ENCODE data around the gene PLCL1. TPM values are rescaled to one million over a fixed set of nuclear protein-coding genes. Genes with fewer than 3 reads are reported as not detected.
A peak's percentile ranks its signal among the peaks of the same experiment; 100 is the strongest.

The PLCL1 gene
- total RNA-seq, 1 donor from 2014 or later, result 78.6 TPM

DNA sequence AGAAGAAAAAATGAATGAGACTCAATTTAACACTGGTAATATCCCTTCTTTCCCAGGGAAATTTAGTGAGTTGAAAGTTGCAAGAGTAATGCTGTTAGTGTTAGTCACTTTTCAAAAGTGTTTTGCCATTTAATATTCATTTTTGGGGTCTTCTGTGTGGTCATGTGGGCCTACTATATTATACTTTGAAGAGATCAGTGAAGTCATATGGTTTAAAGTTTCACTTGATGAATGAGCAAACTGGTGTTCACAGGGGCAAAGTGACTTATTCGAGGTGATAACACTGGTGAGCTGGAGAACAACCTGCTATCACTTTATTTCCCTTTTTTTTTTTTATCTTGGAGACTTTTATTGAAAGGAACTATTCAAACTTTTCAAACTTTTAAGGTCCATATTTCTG is 196.0 kb downstream of the PLCL1 start:
- no peaks in the 10 kb centered on the region for H3K27me3 ChIP-seq (ENCODE audit: low read depth)
- peaks cover 46% of the 10 kb centered on the region for H3K4me1 ChIP-seq
- no peak overlapping the region for H3K4me3 ChIP-seq
- intact Hi-C loops (cut with micrococcal nuclease), result no loop called here
- DNase-seq, result no peak
- TF ChIP-seq, protein P1, sequence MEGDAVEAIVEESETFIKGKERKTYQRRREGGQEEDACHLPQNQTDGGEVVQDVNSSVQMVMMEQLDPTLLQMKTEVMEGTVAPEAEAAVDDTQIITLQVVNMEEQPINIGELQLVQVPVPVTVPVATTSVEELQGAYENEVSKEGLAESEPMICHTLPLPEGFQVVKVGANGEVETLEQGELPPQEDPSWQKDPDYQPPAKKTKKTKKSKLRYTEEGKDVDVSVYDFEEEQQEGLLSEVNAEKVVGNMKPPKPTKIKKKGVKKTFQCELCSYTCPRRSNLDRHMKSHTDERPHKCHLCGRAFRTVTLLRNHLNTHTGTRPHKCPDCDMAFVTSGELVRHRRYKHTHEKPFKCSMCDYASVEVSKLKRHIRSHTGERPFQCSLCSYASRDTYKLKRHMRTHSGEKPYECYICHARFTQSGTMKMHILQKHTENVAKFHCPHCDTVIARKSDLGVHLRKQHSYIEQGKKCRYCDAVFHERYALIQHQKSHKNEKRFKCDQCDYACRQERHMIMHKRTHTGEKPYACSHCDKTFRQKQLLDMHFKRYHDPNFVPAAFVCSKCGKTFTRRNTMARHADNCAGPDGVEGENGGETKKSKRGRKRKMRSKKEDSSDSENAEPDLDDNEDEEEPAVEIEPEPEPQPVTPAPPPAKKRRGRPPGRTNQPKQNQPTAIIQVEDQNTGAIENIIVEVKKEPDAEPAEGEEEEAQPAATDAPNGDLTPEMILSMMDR (IDR thresholded peaks at IDR 0.05; ENCODE audit: borderline replicate concordance), result no peak
- no peak overlapping the region for H3K27ac ChIP-seq (replicated peaks)
- no peaks in the 10 kb centered on the region for H3K36me3 ChIP-seq
- no peaks in the 10 kb centered on the region for H3K9me3 ChIP-seq (replicated peaks)

DNA sequence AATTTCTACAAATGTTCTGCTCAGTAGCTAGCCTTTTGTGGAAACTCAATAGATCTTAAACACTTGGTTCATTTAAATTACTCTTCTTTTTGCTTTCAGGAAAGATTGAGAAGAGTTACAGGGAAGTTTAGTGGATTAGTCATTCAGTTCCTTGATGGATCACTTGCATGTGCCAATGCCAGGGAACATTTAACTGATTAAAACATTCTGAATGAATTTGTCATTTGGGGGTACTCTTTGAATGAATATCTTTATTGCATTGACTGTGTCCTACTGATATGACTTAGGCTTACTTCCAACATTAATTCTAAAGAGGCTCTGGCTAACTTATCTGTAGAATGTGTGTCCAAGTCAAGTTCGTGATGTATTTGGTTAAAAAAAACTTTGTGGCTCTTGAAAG is 199.8 kb downstream of the PLCL1 start:
- Histone ChIP-seq H3K4me3 (no peak overlapping the region), H3K36me3 (no peaks in the 10 kb centered on the region), H3K27ac (replicated peaks) (no peak overlapping the region), H3K27me3 (ENCODE audit: low read depth) (no peaks in the 10 kb centered on the region), H3K4me1 (peaks cover 37% of the 10 kb centered on the region), H3K9me3 (replicated peaks) (peaks cover 2% of the 10 kb centered on the region)
- TF ChIP-seq, protein P1 (IDR thresholded peaks at IDR 0.05; ENCODE audit: borderline replicate concordance), result no peak
- no peak for DNase-seq
- intact Hi-C loops (cut with micrococcal nuclease), result no loop called here

DNA sequence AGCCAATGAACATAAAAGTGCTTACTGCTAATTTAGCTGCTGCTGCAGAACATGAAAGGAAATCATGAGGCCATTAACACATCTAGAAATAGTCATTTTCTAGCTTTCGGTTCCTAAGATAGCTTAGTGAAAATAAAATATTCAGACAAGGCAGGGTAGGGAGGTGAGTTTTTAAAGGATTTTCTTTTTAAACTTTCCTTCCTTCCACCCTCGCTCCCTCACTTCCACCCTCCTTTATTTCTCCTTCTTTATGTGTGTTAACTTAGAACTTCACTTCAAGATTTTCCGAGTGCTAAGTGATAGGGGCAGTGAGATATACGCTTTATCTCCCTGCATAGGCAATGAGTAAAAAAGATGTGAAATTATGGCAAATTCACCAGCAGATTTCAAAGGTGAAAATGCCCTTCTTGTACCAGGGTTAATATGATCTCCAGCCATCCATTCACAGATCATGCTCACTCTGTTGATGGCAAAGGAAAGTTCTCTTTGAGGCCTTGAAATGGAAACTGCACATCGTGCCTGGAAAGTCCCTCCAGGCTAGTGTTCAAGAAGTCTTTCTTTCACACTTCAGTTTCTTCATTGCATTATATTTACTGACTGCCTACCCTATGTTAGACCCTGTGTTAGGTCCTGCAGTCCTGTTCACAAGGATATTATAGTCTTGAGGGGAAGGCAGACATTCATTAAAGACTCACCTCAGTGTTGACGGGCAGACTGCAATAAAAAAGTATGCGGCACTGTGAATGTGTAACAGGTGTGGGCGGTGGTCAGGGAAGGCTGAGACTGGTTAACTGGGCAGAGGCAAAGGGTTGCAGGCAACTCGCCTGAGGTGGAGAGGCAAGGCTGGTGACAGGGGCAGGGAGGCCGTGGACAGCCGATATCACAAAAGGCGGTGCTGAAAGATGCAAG is 200.8 kb downstream of the PLCL1 start:
- peak; percentile 22 for DNase-seq
- intact Hi-C loops (cut with micrococcal nuclease), result no loop called here
- Histone ChIP-seq H3K36me3 (no peaks in the 10 kb centered on the region), H3K27ac (replicated peaks) (peak overlapping the region; percentile 26), H3K4me1 (peaks cover 37% of the 10 kb centered on the region), H3K27me3 (ENCODE audit: low read depth) (no peaks in the 10 kb centered on the region), H3K4me3 (no peak overlapping the region), H3K9me3 (replicated peaks) (peaks cover 12% of the 10 kb centered on the region)
- TF ChIP-seq, protein P1 (IDR thresholded peaks at IDR 0.05; ENCODE audit: borderline replicate concordance), result no peak

DNA sequence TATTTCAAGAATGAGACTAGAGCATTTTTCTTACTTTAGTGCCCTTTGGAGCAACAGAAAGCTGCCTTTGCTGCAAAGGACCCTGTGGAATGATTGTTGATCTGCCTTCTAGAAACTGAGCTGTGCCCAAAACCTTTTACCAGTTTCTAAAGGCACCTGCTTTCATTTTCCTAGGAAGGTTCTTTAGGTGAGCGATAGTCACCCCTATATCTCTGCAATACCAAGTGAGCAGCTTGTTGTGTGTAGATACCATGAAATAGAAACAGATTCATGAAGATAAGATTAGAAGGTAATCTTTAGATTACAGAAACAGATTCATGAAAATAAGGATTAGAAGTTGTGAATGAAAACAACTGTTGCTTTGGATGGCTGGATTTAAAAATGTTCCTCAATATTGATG is 202.3 kb downstream of the PLCL1 start:
- intact Hi-C loops (cut with micrococcal nuclease), result no loop called here
- no peaks in the 10 kb centered on the region for H3K27me3 ChIP-seq (ENCODE audit: low read depth)
- H3K36me3 ChIP-seq, result no peaks in the 10 kb centered on the region

DNA sequence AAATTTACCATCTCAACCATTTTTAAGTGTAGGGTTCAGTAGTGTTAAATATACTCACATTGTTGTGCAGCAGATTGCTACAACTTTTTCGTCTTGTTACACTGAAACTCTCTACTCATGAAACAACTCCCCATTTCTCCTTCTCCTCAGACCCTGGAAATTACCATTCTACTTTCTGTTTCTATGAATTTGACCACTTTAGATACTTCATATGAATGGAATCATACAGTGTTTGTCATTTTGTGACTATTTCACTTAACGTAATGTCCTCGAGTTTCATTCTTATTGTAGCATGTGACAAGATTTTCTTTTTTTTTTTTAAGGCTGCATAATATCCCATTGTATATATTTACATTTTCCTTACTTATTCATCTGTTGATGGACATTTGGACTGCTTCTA is 203.8 kb downstream of the PLCL1 start:
- Histone ChIP-seq H3K36me3 (no peaks in the 10 kb centered on the region), H3K27me3 (ENCODE audit: low read depth) (no peaks in the 10 kb centered on the region), H3K9me3 (replicated peaks) (peaks cover 36% of the 10 kb centered on the region), H3K4me3 (no peak overlapping the region), H3K4me1 (peaks cover 37% of the 10 kb centered on the region), H3K27ac (replicated peaks) (no peak overlapping the region)
- DNase-seq, result no peak
- TF ChIP-seq, protein P1 (IDR thresholded peaks at IDR 0.05; ENCODE audit: borderline replicate concordance), result no peak
- intact Hi-C loops (cut with micrococcal nuclease), result no loop called here

More for the DNA sequence above, 202.3 kb downstream of the PLCL1 start:
- DNase-seq, result no peak
- no peak overlapping the region for H3K4me3 ChIP-seq
- TF ChIP-seq, protein P1 (IDR thresholded peaks at IDR 0.05; ENCODE audit: borderline replicate concordance), result no peak
- H3K9me3 ChIP-seq (replicated peaks), result peaks cover 27% of the 10 kb centered on the region
- no peak overlapping the region for H3K27ac ChIP-seq (replicated peaks)
- H3K4me1 ChIP-seq, result peaks cover 37% of the 10 kb centered on the region

Measured in left ventricle myocardium inferior (tissue), 1 donor.